ENCODE results near the gene NHSL1. TPM values are rescaled to one million over a fixed set of nuclear protein-coding genes. Genes with fewer than 3 reads are reported as not detected.
A peak's percentile ranks its signal among the peaks of the same experiment; 100 is the strongest.

Gene NHSL1
- total RNA-seq, 2 donors from 2014 or later = 0.14 to 0.73 TPM

GRCh38 chr6:138497286-138497685 is 2.0 kb downstream of the NHSL1 start:
- peaks cover 12 to 32% of the 10 kb centered on the region in 2 donors for H3K27me3 Mint-ChIP-seq
- no peak for DNase-seq (ENCODE audit: low spot score)
- no peaks in the 10 kb centered on the region for H3K4me1 Mint-ChIP-seq (ENCODE audit: low read depth in 2 of 2)
- ATAC-seq = no peak
- H3K9me3 Mint-ChIP-seq = no peaks in the 10 kb centered on the region
- no peak overlapping the region for H3K4me3 Mint-ChIP-seq
- H3K36me3 Mint-ChIP-seq = no peaks in the 10 kb centered on the region
- no peak overlapping the region for H3K27ac Mint-ChIP-seq

GRCh38 chr6:138494312-138494711 is 5.0 kb downstream of the NHSL1 start:
- Mint-ChIP-seq H3K27me3 (peaks cover 10 to 28% of the 10 kb centered on the region in 2 donors), H3K36me3 (no peaks in the 10 kb centered on the region), H3K4me1 (ENCODE audit: low read depth in 2 of 2) (no peaks in the 10 kb centered on the region), H3K9me3 (no peaks in the 10 kb centered on the region), H3K4me3 (no peak overlapping the region), H3K27ac (no peak overlapping the region)
- DNase-seq (ENCODE audit: low spot score) (no peak), ATAC-seq (no peak)

- Mint-ChIP-seq H3K27ac (no peak overlapping the region), H3K4me1 (ENCODE audit: low read depth in 2 of 2) (no peaks in the 10 kb centered on the region), H3K4me3 (no peak overlapping the region), H3K9me3 (no peaks in the 10 kb centered on the region), H3K27me3 (peaks cover 10 to 20% of the 10 kb centered on the region in 2 donors), H3K36me3 (no peaks in the 10 kb centered on the region)
- DNase-seq (ENCODE audit: low spot score) = no peak
- ATAC-seq = no peak
Observed at GRCh38 chr6:138493413-138493812, 5.9 kb downstream of the NHSL1 start.

GRCh38 chr6:138492871-138493270 is 6.4 kb downstream of the NHSL1 start:
- Mint-ChIP-seq H3K4me1 (ENCODE audit: low read depth in 2 of 2) (no peaks in the 10 kb centered on the region), H3K27ac (no peak overlapping the region), H3K27me3 (peaks cover 6 to 14% of the 10 kb centered on the region in 2 donors), H3K36me3 (no peaks in the 10 kb centered on the region), H3K4me3 (no peak overlapping the region), H3K9me3 (no peaks in the 10 kb centered on the region)
- DNase-seq (ENCODE audit: low spot score) (no peak), ATAC-seq (no peak)

GRCh38 chr6:138492113-138492512 is 7.2 kb downstream of the NHSL1 start:
- Mint-ChIP-seq H3K4me3 (no peak overlapping the region), H3K27ac (no peak overlapping the region), H3K9me3 (no peaks in the 10 kb centered on the region), H3K27me3 (peaks cover 3 to 6% of the 10 kb centered on the region in 2 donors), H3K4me1 (ENCODE audit: low read depth in 2 of 2) (no peaks in the 10 kb centered on the region), H3K36me3 (no peaks in the 10 kb centered on the region)
- no peak for DNase-seq (ENCODE audit: low spot score)
- ATAC-seq = peak in 1 of 2 donors; percentile 48

GRCh38 chr6:138491017-138491416 is 8.3 kb downstream of the NHSL1 start:
- peaks cover 8 to 10% of the 10 kb centered on the region in 2 donors for H3K27me3 Mint-ChIP-seq
- H3K9me3 Mint-ChIP-seq = no peaks in the 10 kb centered on the region
- no peaks in the 10 kb centered on the region for H3K36me3 Mint-ChIP-seq
- H3K4me3 Mint-ChIP-seq = no peak overlapping the region
- H3K27ac Mint-ChIP-seq = no peak overlapping the region
- no peak for DNase-seq (ENCODE audit: low spot score)
- H3K4me1 Mint-ChIP-seq (ENCODE audit: low read depth in 2 of 2) = peaks cover 0 to 2% of the 10 kb centered on the region in 2 donors
- no peak for ATAC-seq

- ATAC-seq = no peak
Observed at GRCh38 chr6:138489846-138490245, 9.4 kb downstream of the NHSL1 start.

GRCh38 chr6:138487102-138487604 is 12.1 kb downstream of the NHSL1 start:
- ATAC-seq (no peak), DNase-seq (ENCODE audit: low spot score) (no peak)
- Mint-ChIP-seq H3K36me3 (no peaks in the 10 kb centered on the region), H3K27ac (no peak overlapping the region), H3K9me3 (no peaks in the 10 kb centered on the region), H3K4me3 (no peak overlapping the region), H3K4me1 (ENCODE audit: low read depth in 2 of 2) (peaks cover 0 to 2% of the 10 kb centered on the region in 2 donors), H3K27me3 (peaks cover 12 to 14% of the 10 kb centered on the region in 2 donors)

More at GRCh38 chr6:138489846-138490245, 9.4 kb downstream of the NHSL1 start:
- Mint-ChIP-seq H3K9me3 (no peaks in the 10 kb centered on the region), H3K36me3 (no peaks in the 10 kb centered on the region), H3K27ac (no peak overlapping the region), H3K4me3 (no peak overlapping the region), H3K4me1 (ENCODE audit: low read depth in 2 of 2) (peaks cover 0 to 2% of the 10 kb centered on the region in 2 donors), H3K27me3 (peaks cover 10 to 14% of the 10 kb centered on the region in 2 donors)
- no peak for DNase-seq (ENCODE audit: low spot score)

- Mint-ChIP-seq H3K27ac (no peak overlapping the region), H3K27me3 (peaks cover 12 to 14% of the 10 kb centered on the region in 2 donors), H3K9me3 (no peaks in the 10 kb centered on the region), H3K36me3 (no peaks in the 10 kb centered on the region), H3K4me1 (ENCODE audit: low read depth in 2 of 2) (peaks cover 0 to 2% of the 10 kb centered on the region in 2 donors), H3K4me3 (no peak overlapping the region)
- DNase-seq (ENCODE audit: low spot score) (no peak), ATAC-seq (no peak)
Observed at GRCh38 chr6:138486249-138487101, 12.8 kb downstream of the NHSL1 start.

GRCh38 chr6:138485586-138486248 is 13.6 kb downstream of the NHSL1 start:
- DNase-seq (ENCODE audit: low spot score) (no peak), ATAC-seq (no peak)
- no peaks in the 10 kb centered on the region for H3K9me3 Mint-ChIP-seq
- no peaks in the 10 kb centered on the region for H3K36me3 Mint-ChIP-seq
- H3K4me3 Mint-ChIP-seq = no peak overlapping the region
- H3K27ac Mint-ChIP-seq = no peak overlapping the region
- H3K27me3 Mint-ChIP-seq = peaks cover 12 to 14% of the 10 kb centered on the region in 2 donors
- H3K4me1 Mint-ChIP-seq (ENCODE audit: low read depth in 2 of 2) = peaks cover 0 to 2% of the 10 kb centered on the region in 2 donors

- Mint-ChIP-seq H3K4me1 (ENCODE audit: low read depth in 2 of 2) (peaks cover 0 to 2% of the 10 kb centered on the region in 2 donors), H3K4me3 (no peak overlapping the region), H3K27me3 (peaks cover 12 to 15% of the 10 kb centered on the region in 2 donors), H3K36me3 (no peaks in the 10 kb centered on the region), H3K27ac (no peak overlapping the region), H3K9me3 (no peaks in the 10 kb centered on the region)
- DNase-seq (ENCODE audit: low spot score) (no peak), ATAC-seq (no peak)
Observed at GRCh38 chr6:138485005-138485545, 14.2 kb downstream of the NHSL1 start.

GRCh38 chr6:138484018-138484731 is 15.1 kb downstream of the NHSL1 start:
- ATAC-seq = no peak
- peaks cover 10 to 21% of the 10 kb centered on the region in 2 donors for H3K27me3 Mint-ChIP-seq

GRCh38 chr6:138482816-138483215 is 16.5 kb downstream of the NHSL1 start:
- no peak overlapping the region for H3K4me3 Mint-ChIP-seq
- no peaks in the 10 kb centered on the region for H3K36me3 Mint-ChIP-seq
- H3K27me3 Mint-ChIP-seq = peaks cover 9 to 21% of the 10 kb centered on the region in 2 donors
- ATAC-seq (no peak), DNase-seq (ENCODE audit: low spot score) (no peak)
- no peak overlapping the region for H3K27ac Mint-ChIP-seq
- peaks cover 0 to 2% of the 10 kb centered on the region in 2 donors for H3K4me1 Mint-ChIP-seq (ENCODE audit: low read depth in 2 of 2)
- H3K9me3 Mint-ChIP-seq = no peaks in the 10 kb centered on the region

More at GRCh38 chr6:138484018-138484731, 15.1 kb downstream of the NHSL1 start:
- H3K36me3 Mint-ChIP-seq = no peaks in the 10 kb centered on the region
- DNase-seq (ENCODE audit: low spot score) = no peak
- no peak overlapping the region for H3K4me3 Mint-ChIP-seq
- H3K9me3 Mint-ChIP-seq = no peaks in the 10 kb centered on the region
- peaks cover 0 to 2% of the 10 kb centered on the region in 2 donors for H3K4me1 Mint-ChIP-seq (ENCODE audit: low read depth in 2 of 2)
- H3K27ac Mint-ChIP-seq = no peak overlapping the region
